ENCODE results near the gene DMBX1.

DMBX1 gene

DNA sequence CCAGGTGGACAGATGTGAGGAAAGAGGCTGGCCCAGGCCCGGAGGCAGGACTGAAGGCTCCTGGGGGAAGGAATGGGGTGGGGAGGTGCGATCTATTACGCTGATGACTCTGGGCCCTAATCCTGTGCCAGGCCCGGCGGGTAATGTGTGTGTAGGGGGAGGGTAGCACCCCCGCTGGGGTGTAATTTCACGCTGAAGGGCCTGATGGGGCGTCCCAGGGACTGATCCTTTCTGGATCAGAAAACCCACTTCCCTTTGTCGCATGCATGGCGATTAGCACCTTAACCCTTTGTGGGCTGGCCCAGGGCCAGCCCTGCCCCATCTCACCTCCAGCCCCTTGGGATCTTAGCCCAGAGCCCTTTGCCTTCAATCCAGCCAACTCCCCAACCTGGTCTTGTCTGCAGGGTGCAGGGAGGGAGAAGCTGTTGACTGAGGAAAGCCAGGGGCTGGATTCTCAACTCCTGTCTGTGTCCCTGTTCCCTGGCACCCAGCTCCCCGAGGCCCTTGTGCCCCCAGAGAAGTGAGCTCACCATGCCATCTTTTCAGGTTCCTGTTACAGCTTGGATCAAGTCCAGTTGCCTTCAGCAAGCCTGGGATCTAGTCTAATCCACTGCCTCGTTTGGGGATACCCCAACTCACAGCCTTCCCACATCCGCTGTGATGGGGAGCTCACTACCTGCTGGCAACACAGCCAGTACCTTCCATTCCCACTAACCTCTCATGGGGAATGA is 35.8 kb downstream of the DMBX1 start:
- DNase-seq (ENCODE audit: low read depth), result no peak

DNA sequence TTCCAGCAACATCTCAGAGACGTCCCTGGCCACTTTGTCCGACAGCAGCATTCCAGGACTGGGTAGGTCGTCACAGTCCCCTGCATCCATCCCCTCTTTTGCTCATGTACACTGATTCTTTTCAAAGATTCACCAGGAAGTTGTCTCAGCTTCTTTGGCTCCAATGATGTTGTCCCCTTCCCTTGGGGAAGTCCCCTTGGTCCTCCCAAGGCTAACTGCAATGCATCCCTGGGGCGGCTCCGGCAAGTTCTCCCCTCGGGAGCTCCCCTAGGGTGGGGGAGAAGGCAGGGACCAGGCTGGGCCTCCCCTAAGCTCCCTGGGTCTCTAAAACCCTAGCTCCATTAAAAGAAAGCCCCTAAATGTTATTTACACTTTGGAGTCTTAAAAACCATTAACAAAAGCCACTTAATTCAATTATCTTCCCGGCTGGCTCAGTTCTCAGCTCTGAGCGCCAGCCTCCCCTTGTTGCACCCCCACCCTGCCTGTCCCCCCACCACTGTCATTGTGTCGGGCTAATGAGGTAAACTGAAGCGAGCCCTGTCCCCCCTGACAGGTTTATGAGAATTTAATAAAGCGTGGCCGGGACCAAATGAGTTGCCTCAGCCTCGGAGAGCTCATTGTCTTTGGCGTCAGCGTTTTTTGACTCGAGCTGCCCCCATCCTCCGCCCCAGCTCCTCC is 36.5 kb downstream of the DMBX1 start:
- no peak for DNase-seq (ENCODE audit: low read depth)

DNA sequence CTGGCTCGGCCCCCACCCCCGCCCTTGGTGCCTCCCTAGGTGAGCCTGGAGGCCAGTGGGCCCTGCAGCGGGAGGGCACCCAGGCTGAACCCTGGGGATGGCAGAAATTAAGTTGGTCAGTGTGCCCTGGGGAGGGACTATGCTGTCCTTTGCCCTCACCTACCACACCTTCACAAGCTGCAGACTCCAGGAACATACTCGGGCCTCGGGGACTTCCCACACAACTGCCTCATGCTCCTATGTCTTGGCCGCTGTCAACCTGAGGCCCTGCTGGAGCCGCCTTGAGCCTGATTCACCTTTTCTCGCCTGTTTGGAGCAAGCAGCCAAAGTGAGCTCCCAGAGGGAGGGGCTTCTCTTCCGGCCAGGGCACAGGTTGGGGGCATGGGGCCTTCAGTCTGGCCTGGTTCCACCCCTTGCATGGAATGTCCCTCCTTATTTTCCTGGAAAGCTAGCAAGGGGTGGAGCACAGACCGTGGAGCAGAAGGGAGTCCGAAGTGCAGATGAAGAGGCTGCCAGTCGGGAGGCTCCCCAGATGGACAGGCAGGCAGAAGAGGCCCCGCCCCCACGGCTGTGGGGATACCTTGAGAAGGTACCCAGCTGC is 37.2 kb downstream of the DMBX1 start:
- no peak for DNase-seq (ENCODE audit: low read depth)

DNA sequence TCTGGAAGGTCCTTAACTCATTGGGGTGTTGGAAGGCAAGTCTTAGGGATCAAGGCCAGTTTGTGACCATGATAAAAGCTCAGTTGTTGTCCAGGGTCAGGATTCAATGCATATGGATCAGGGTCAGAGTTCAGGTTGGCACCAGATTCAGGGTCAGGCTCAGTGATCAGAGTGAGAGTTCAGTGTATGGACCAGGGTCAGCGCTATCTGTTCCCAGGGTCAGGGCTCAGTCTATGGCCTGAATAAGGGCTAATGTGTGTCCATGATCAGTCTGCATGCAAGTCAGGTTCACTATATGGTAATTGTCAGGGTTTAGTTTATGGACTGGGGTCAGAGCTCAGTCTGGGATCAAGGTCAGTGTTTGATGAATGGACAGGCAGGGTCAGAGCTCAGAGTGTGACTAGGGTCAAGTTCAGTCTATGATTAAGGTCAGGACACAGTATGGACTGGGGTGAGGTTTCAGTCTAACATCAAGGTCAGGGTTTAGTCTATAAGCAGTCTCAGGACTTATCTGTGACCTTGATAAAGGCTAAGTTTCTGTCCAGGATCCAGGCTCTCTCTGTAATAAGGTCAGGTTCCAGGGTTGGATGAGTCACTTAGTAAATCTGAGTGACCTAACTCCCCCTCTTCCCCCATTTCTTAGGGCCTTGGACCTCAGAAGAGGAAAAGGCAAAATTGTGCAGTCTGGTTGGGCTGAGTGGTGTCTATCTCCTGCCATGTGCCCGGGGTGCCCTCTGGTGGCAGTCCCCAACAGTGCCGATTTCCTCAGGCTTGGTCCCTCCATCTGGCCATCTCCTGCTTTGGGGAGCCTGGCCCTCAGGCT is 38.0 kb downstream of the DMBX1 start:
- peak; percentile 62 for DNase-seq (ENCODE audit: low read depth)

DNA sequence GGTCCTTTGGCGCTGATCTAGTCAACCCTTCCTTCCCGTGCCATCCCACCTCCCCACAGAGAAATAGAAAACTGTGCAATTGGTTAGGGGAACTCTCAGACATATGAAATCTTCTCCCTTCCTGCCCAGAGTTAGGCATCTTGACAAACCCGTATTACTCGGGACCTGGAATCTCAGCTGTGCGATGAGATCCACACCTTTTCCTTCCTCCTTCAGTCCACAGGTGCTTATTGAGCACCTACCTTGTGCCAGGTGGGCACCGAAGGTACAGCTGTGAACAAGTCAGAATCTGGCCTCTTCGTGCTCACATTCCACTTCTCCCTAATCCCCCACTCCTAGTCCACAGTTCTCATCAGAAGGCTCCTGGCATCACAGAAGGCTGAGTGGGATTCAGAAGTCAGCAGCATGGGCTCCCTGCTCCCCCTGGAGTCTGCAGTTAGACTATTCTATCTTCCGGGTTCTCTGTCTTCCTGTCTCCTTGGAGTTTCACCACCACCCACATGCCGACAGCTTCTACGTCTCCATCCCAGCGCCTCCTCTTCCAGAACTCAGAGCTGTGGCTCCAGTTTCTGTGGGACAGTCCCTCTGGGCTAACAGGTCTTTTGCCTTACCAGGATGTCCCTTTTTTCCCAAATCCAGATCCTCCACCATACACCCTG is 38.8 kb downstream of the DMBX1 start:
- DNase-seq (ENCODE audit: low read depth), result no peak

DNA sequence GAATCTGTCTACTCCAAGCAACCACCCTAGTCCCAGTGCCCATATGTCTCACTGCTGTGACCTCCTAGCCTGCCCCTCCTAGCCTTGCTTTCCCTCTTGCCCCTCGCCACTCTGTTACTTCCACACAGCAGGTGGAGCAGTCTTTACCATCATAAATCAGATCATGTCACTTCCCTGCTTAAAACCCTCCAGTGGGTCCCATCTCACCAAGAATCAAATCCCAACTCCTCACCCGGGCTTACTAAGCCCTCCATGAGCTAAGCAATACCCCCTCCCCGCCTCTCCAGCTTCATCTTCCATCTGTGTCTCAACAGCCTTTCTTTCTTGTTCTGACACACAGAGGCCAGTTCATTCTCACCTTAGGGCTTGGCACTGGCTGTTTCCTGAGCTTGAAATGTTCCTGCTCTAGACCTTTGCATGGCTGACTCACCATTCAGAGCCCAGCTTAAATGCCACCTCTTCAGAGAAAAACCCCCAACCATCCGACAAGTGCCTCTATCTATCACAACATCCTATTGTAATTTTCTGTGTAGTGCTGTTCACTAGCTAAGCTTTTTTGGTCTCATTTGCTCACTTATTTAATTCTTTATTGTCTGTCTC is 39.5 kb downstream of the DMBX1 start:
- DNase-seq (ENCODE audit: low read depth), result no peak

DNA sequence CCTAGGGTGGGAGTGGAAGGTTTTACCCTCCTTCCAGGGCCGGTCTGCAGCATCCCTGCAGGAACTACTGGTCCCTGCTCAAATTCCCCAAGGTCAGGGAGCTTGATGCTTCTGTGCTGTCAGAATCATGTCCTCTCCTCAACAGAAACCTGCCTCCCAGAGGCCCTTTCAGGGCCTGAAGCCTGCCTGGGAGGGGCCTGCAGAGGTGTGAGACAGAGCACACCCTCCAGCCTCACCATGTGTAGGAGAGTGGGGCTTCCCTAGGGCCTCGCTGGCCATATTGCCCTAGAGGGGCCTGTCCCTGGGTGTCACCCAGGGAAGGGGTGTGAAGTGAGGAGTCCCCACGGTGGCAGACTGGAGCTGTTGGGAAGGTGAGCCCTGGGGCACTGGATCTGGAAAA is 40.7 kb downstream of the DMBX1 start:
- no peak for DNase-seq (ENCODE audit: low read depth)

DNA sequence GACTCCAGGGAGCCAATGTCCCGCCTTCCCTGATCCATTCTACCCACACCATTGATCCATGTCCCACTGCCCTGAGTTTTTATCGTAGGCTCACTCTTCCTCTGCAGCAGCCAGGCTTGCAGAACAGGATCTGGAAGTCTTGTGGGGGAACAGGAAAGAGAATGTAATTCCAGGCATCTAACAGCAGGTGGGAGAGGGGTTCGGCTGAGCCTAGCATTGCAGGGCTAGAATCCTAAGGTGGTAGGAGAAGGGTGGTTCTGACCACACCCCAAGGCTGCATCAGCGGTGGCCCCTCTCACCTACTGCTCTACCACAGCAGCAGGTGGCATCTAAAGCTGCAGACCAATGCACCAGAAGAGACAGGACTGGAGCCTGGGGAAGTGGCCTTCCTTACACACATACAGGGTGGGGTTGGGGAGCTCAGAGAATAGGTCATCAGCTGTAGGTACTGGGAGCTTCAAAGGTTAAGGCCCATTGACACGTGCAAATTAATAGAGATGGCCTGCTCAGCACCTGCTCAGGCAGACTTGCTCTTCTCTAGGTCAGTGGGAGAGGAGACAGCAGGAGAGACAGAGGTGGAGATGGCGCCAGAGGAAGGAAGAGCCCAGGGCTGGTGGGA is 41.3 kb downstream of the DMBX1 start:
- no peak for DNase-seq (ENCODE audit: low read depth)

DNA sequence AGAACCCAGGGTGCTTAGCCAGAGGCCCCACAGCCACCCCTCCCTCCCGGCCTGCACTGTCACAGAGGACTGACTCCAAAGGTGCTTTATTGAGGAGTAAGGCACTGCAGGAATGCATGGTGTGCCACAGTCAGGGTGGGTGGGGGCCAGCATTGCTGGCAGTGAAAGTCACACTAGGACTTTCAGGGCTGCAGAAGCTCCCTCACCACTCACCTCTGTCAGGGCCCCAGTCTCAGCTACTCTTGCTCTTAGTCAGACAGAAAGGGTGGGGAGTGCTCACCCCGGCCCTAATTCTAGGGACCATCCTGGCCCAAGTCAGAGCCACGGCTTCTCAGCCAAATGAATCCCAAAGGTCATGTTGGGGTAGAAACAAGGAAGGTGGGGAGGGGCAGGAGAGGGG is 42.5 kb downstream of the DMBX1 start:
- DNase-seq (ENCODE audit: low read depth), result no peak

DNA sequence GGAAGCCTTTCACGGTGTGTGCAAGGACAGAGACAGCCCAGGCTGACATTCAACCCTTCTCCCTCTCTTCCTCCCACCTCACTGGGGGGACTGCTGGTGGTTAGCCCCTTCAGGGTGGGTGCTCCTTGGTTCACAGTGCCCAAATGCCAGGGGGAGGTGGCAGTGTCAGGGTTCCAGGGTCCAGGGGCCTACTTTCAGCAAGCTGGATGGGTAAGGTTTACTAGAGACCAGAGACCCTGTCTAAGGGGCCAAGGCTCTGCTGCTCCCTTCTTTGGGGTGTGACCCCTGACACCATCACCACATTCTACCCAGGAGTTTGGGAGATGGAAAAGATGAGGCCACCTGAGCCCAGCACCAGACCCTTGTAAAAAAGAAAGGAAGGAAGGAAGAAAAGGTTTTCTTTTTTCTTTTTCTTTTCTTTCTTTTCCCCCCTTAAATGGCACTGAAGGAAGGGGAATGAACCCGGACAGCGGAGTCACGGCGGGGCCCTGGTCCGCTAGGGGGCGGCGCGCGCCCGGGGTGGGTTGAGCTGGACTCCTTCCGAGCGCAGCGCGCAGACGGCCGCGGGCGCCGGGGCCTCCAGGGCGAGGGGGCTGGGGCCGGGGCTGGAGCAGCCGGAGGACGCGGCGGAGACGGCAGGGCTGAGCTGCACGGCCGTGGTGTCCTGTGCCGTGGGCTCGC is 43.0 kb downstream of the DMBX1 start:
- peak; percentile 67 for DNase-seq (ENCODE audit: low read depth)

DNA sequence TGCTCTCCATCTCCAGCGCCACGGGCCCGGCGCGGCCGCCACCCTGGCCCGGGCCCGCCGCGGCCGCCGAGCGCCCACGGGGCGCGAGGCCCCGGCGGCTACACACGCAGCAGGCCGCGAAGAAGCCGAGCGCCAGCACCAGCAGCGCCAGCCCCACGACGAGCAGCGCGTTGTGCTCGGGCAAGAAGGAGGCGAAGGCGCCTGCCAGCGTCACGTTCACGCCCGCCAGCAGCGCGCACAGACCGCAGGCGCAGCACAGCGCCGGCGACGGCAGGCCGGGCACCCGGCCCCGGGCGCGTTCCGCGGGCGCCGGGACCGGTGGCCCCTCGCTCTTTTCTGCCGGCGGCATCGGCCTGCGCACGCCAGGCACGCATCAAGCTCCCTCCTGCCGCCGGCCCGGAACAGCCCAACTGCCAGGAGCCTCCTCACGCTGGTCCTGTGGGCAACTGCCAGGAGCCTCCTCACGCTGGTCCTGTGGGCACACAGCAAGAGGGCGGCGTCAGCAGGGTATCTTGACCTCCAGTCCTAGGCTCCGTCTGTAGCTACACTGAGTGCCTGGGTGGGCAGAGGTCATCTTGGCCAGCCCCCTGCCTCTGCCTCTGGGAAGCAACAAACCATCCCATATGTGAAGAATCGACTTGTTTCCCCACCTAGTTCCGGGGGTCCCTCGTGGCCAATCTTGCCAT is 43.7 kb downstream of the DMBX1 start:
- DNase-seq (ENCODE audit: low read depth), result peak; percentile 46

DNA sequence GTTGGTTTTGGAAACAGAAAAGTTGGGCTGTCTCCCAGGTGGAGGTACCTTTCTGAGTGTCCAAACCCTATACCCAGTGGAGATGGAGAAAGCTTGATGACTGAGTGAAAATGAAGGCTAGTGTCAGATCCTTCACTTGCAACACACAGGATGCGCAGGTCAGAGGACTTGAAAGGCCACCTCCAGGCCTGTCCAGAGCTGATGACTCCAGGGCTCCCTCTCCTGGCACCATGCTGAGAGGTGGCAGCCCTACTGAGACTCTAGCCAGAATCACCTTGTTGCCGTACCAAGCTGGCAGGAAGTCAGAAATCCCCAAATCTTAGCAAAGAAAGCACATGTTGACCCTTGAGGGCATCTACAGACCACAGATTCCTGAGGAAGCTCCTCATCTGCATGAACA is 45.4 kb downstream of the DMBX1 start:
- no peak for DNase-seq (ENCODE audit: low read depth)

DNA sequence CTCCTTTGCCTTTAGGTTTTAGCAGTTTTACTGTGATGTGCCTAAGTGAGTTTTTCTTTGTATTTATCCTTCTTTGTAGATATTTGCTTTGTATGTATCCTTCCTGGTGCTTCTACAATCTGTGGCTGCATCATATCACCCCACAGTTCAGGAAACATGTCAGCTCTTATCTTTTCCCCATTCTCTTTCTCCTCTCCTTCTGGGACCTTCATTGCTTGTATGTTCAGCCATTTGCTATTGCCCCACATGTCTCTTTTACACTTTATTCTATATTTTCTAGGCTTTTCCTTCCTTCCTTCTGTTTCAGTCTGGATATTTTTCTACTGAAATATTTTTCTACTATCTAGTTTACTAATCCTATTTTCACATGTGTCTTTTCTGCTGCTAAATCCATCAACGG is 46.9 kb downstream of the DMBX1 start:
- DNase-seq (ENCODE audit: low read depth), result no peak

DNA sequence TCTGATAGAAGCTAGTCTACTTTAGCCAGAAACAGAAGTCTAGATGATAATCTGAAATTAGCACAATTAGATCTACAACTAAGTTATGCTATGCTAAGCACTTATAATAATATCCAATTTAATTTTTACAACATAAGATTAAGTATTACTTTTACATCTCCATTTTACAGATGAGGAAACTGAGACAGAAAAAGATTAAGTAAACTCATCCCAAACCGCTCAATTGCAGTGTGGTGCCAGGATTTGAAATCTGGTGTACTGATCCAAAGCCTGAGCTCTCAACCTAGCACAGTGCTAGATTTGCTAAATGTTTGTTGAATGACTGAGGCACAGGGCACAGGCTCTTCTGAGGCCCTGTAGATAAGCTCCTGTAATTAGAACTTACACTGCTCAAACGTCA is 48.0 kb downstream of the DMBX1 start:
- no peak for DNase-seq (ENCODE audit: low read depth)

DNA sequence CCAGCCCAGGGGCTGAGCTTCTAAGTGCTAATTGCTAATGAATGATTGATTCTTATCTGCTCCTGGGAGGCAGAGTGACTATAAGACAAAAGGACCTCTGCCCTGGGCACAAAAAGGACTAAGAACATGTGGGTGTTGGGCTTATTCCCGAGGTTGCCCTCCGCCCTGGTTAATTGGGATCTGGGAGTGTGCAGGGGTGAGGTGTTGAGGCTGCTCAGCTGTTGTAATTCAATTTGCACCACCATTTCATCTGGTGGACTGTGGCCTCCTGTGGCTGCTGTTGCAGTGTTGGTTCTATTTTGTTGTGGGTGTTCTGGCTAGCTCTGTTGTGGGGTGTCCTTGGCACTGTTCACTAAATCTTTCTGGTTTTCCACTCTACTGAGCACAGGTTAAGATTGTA is 48.5 kb downstream of the DMBX1 start:
- no peak for DNase-seq (ENCODE audit: low read depth)
